ENCODE results near the gene N4BP2.

Gene N4BP2

GRCh38 chr4:40194602-40195161 lies 138.0 kb downstream of the N4BP2 start:
- DNase-seq (ENCODE audit: extremely low read depth, low read depth) = no peak
- TF ChIP-seq CTCF (IDR thresholded peaks at IDR 0.05; ENCODE audit: low read depth, low read length, missing control alignments) = no peak
- no peak overlapping the region for H3K4me3 ChIP-seq (replicated peaks; ENCODE audit: low read depth, low read length)

- no peak for DNase-seq (ENCODE audit: extremely low read depth, low read depth)
- TF ChIP-seq CTCF (IDR thresholded peaks at IDR 0.05; ENCODE audit: low read depth, low read length, missing control alignments) = no peak
- H3K4me3 ChIP-seq (replicated peaks; ENCODE audit: low read depth, low read length) = no peak overlapping the region
These were observed 138.8 kb downstream of the N4BP2 start for GRCh38 chr4:40195182-40196177.

GRCh38 chr4:40196272-40196671 lies 139.6 kb downstream of the N4BP2 start:
- H3K4me3 ChIP-seq (replicated peaks; ENCODE audit: low read depth, low read length) = no peak overlapping the region
- TF ChIP-seq CTCF (IDR thresholded peaks at IDR 0.05; ENCODE audit: low read depth, low read length, missing control alignments) = no peak
- no peak for DNase-seq (ENCODE audit: extremely low read depth, low read depth)

- no peak for DNase-seq (ENCODE audit: extremely low read depth, low read depth)
- TF ChIP-seq CTCF (IDR thresholded peaks at IDR 0.05; ENCODE audit: low read depth, low read length, missing control alignments) = no peak
- no peak within 1 kb of the TSS for H3K4me3 ChIP-seq (replicated peaks; ENCODE audit: low read depth, low read length)
These were observed 140.2 kb downstream of the N4BP2 start, which contains the start of gene RHOH for GRCh38 chr4:40196724-40197281. TSS of gene RHOH (plus strand) at chr4:40197031. CDS start at chr4:40243387, 46,356 bp downstream.

- no peak overlapping the region for H3K4me3 ChIP-seq (replicated peaks; ENCODE audit: low read depth, low read length)
- no peak for TF ChIP-seq CTCF (IDR thresholded peaks at IDR 0.05; ENCODE audit: low read depth, low read length, missing control alignments)
- DNase-seq (ENCODE audit: extremely low read depth, low read depth) = no peak
These were observed 141.4 kb downstream of the N4BP2 start for GRCh38 chr4:40197879-40198689.

GRCh38 chr4:40199179-40199670 lies 142.6 kb downstream of the N4BP2 start:
- TF ChIP-seq CTCF (IDR thresholded peaks at IDR 0.05; ENCODE audit: low read depth, low read length, missing control alignments) = no peak
- no peak for DNase-seq (ENCODE audit: extremely low read depth, low read depth)
- no peak overlapping the region for H3K4me3 ChIP-seq (replicated peaks; ENCODE audit: low read depth, low read length)

All from HFF-Myc (cell line).